GM21528 (cell line): ENCODE data around the gene ZNF43.
"Not testable (repeated sequence)": the region's sequence is repeated elsewhere in the genome, so short reads cannot be mapped to it uniquely, and the experiment has no call there.

Experiments used
- ATAC-seq: cut with Tn5 transposase; IDR thresholded peaks from one replicate; pipeline ENCODE4 v1.9.1; 2021; ENCODE audit warnings: mild to moderate bottlenecking, moderate library complexity; ENCODE audit not compliant: unreplicated experiment, low FRiP score

ZNF43 gene

DNA sequence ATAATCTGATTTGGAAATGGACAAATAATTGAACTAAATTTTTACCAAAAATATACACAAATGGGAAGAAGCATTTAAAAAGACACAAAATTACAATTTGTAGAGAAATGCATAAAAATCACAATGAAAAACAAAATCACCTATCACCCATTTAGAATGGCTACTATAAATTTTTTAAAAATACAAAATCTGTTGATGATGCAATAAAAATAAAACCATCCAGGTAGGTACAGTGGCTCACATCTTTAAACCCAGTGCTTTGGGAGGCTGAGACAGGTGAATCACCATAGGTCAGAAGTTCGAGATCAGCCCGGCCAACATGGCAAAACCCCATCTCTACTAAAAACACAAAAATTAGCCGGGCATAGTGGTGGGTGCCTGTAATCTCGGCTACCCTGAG, 23.5 kb downstream of the ZNF43 start:
- ATAC-seq, result no peak

DNA sequence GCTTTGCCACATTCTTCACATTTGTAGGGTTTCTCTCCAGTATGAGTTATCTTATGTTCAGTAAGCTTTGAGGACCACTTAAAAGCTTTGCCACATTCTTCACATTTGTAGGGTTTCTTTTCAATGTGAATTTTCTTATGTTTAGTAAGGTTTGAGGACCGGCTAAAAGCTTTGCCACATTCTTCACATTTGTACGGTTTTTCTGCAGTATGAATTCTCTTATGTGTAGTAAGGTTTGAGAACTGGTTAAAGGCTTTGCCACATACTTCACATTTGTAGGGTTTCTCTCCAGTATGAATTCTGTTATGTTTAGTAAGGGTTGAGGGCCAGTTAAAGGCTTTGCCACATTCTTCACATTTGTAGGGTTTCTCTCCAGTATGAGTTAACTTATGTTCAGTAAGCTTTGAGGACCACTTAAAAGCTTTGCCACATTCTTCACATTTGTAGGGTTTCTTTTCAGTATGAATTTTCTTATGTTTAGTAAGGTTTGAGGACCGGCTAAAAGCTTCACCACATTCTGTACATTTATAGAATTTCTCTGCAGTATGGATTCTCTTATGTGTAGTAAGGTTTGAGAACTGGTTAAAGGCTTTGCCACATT, 27.5 kb downstream of the ZNF43 start:
- not testable (repeated sequence) for ATAC-seq

DNA sequence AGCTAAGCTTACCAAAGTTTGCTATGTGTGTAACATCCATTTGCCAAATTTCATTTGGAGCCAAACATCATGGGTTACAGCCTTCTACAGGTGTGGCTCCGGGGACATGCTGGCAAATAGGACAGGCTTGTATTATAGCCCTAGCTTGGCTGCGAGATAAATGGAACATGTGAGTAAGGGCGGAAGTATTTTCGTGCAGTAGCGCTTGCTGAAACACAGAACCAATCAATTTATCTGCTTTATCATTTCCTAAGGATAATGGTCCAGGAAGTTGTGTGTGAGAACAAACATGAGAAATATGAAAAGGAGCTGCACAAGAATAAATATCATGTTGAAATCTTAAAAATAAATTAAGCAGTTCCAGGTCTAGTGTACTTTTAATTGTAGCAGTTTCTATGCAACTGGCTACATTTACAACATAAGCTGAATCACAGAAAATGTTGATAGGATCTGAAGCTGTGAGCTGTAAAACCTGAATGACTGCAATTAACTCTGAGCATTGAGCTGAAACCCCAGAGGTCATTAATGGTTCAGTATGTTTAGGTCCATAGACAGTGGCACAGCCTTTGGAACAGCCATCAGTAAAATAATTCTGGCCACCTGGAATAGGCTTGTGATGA, 46.4 kb downstream of the ZNF43 start:
- no peak for ATAC-seq

DNA sequence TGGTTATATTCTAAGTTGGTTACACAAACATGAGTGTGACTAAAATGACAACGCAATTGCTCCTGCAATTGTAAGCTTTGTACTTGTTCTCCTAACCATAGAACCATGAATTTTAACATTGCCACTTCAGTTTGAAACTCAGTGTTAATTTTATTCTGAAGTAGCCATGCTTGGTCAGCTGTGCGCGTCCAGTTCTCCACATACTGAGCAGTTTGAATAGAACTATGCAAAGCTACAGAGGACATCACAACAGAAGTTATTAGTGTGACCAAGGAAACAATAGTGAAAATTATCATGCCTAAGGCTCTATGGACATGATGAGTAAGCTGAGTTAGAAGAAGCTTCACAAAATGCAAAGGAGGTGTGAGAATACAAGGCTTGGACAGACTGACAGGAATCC, 49.0 kb downstream of the ZNF43 start:
- no peak for ATAC-seq

DNA sequence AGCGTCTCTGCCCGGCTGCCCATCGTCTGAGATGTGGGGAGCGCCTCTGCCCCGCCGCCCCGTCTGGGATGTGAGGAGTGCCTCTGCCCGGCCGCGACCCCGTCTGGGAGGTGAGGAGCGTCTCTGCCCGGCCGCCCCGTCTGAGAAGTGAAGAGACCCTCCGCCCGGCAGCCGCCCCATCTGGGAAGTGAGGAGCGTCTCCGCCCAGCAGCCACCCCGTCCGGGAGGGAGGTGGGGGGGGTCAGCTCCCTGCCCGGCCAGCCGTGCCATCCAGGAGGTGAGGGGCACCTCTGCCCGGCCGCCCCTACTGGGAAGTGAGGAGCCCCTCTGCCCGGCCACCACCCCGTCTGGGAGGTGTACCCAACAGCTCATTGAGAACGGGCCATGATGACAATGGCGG, 60.2 kb downstream of the ZNF43 start:
- not testable (repeated sequence) for ATAC-seq

DNA sequence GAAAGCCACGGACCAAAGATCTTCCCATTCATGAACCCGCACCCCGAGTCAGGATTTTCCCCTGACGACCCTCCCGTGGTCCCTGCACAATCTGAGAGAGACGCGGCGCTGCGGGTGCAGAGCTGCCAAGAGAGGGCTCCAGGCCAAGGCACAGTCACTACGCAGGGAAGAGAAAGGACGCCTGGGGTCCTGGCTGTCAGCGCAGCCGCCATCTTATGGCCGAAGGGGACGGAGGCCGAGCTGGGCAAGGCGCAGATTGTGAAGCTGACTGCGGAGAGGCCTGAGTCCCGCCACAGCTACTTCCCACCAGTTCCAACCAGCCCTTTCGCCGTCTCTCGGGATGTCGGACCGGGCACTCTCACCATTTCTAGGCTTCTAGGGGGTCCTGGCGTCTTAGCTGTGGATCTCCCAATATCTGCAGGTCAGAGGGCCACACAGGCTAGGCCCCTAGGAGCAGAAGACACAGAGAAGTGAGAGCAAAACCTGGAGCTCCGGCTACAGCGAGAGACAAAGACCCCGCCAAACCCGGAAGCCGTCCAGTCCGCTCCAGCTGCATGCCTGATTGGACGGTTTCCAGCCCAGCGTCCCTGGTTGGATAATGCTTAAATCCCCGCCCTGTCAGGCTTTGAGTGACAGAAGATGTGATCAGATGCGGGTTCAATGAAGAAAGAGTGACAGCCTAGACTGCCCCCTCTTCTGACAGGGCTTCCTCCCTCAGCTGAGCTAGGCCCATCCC, 68.7 kb downstream of the ZNF43 start, which contains the start of gene ZNF100:
Gene ZNF100 (minus strand): TSS at position 515 of the 736 bp plus-strand sequence. CDS start 150 bp downstream, at position 365.
- ATAC-seq, result peak; percentile 91

DNA sequence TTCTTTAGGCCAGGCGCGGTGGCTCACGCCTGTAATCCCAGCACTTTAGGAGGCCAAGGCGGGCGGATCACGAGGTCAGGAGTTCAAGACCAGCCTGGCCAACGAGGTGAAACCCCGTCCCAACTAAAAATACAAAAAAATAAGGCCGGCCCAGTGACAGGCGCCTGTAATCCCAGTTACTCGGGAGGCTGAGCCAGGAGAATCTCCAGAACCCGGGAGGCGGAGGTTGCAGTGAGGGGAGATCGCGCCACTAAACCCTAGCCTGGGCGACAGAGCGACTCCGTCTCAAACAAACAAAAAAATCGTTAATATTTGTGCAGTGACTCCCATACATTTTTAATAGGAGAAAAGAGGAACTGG, 69.3 kb downstream of the ZNF43 start:
- peak; percentile 6 for ATAC-seq

DNA sequence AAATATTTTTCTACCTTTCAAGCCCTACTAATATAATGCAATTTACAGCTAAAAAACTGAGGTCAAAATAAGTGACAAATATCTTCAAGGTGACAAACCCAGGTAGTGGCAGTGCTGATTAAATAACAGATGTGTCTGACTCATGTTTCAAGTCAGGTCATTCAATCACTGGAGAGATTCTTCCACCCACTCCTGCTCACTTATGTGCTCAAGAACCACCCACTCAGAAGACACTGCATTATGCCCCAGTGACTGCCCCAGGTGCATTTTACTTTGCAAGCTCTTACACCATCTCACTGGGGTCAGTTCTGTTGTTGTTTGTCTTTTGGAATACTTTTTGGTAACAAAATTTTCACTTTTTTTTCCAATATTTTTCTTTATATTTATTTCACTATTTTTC, 70.8 kb downstream of the ZNF43 start:
- ATAC-seq, result no peak

DNA sequence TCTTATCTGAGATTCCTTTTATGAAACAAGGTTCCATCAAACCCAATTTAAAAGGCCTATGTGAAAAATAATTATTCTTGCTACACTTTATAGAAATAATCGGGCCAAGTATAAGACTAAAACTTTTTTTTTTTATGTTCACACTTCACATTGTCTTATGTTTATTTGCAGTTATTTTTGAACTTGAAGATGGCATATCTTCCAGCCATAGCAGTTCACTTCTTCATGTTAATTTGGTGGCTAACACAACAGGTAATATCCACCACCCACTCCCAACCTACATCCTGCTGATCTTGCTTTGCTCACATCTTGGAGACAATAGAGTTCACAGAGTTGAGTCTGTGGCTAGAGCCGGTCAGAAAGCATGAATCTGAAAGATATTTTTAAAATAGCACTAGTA, 74.4 kb downstream of the ZNF43 start:
- not testable (repeated sequence) for ATAC-seq

DNA sequence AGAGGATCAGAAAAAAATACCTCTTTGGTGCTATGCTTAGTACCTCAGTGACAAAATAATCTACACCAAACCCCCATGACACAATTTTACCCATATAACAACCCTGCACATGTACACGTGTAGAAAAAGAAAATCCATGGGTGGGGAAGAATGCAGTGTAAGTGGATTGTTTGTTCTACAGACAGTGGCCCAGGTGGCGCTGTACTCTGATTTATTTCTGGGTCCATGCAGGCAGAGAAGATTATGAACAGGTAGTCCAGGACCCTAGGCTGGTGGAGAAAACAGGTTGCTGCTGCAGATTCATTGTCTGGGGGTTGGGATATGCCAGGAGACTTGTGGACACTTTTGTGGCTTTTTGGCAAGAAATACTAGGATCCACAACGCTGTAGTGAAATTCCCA, 77.7 kb downstream of the ZNF43 start:
- no peak for ATAC-seq

DNA sequence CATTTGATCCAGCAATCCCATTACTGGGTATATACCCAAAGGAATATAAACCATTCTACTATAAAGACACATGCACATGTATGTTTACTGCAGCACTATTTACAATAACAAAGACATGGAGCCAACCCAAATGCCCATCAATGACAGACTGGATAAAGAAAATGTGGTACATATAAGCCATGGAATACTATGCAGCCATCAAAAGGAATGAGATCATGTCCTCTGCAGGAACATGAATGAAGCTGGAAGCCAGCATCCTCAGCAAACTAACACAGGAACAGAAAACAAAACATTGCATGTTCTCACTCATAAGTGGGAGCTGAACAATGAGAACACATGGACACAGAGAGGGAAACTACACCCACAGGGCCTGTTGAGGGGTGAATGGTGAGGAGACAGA, 80.4 kb downstream of the ZNF43 start:
- not testable (repeated sequence) for ATAC-seq
